GM12878 (cell line): Measurements from ENCODE around the gene TRMT10C.

ENCODE experiments used
- ATF7 ChIP-seq: fragments of 450-650 bp; IDR thresholded peaks from 2 replicates; pipeline ENCODE4 v1.6.1; 2016; ENCODE audit warnings: low read depth, mild to moderate bottlenecking
- BRCA1 ChIP-seq: IDR thresholded peaks from 2 replicates; pipeline ENCODE4 v1.6.1; 2011; ENCODE audit warnings: low read depth, low read length, improper control_type of control experiment
- CHD4 ChIP-seq: fragments of 200-600 bp; sonication (generic); IDR thresholded peaks from 2 replicates; pipeline ENCODE4 v1.6.1; 2016; ENCODE audit warnings: mild to moderate bottlenecking
- EZH2 ChIP-seq: IDR thresholded peaks from 2 replicates; pipeline ENCODE4 v1.6.1; 2012; ENCODE audit warnings: low read depth, mild to moderate bottlenecking, control low read depth, inconsistent platforms, low read length, borderline replicate concordance; ENCODE audit not compliant: control insufficient read depth
- MYB ChIP-seq: fragments of 150-350 bp; IDR thresholded peaks from 2 replicates; pipeline ENCODE4 v1.6.1; 2014; ENCODE audit warnings: mild to moderate bottlenecking, low read depth, low read length, borderline replicate concordance
- MYC ChIP-seq: IDR thresholded peaks from 2 replicates; pipeline ENCODE4 v1.6.1; 2011; ENCODE audit warnings: mild to moderate bottlenecking, low read length, moderate library complexity, inconsistent platforms; ENCODE audit not compliant: insufficient read depth, insufficient replicate concordance, insufficient read length, severe bottlenecking
- NRF1 ChIP-seq: conservative IDR thresholded peaks from 2 replicates; pipeline ENCODE4 v1.6.1; 2011; ENCODE audit warnings: mild to moderate bottlenecking, low read depth, low read length, improper control_type of control experiment
- POLR2A ChIP-seq: IDR thresholded peaks from 2 replicates; pipeline ENCODE4 v1.6.1; 2011; ENCODE audit warnings: low read depth, mild to moderate bottlenecking, low read length
- POLR2AphosphoS5 ChIP-seq: IDR thresholded peaks from 2 replicates; pipeline ENCODE4 v1.6.1; 2011; ENCODE audit warnings: mild to moderate bottlenecking, low read length, inconsistent platforms
- RCOR1 ChIP-seq: conservative IDR thresholded peaks from 2 replicates; pipeline ENCODE4 v1.6.1; 2012; ENCODE audit warnings: low read depth, low read length, improper control_type of control experiment
- ZSCAN29 ChIP-seq: fragments of 450-650 bp; IDR thresholded peaks from 2 replicates; pipeline ENCODE4 v1.6.1; 2017; ENCODE audit warnings: mild to moderate bottlenecking, moderate library complexity
- TF ChIP-seq, protein P1 (sequence below), 3 experiments: IDR thresholded peaks in 2 of 3; conservative IDR thresholded peaks in 1 of 3; 2 replicates each; pipeline ENCODE4 v1.5.1; 2011; ENCODE audit warnings: low read depth in 3 of 3, low read length in 3 of 3, mild to moderate bottlenecking in 3 of 3, control low read depth in 2 of 3, moderate library complexity in 2 of 3, inconsistent platforms in 1 of 3, mixed read lengths in 1 of 3; ENCODE audit not compliant: control insufficient read depth in 2 of 3, insufficient read depth in 1 of 3; ENCODE audit errors: extremely low read depth in 1 of 3
- TF ChIP-seq, protein P2 (sequence below): IDR thresholded peaks from 2 replicates; pipeline ENCODE4 v1.6.1; 2012; ENCODE audit warnings: low read depth, low read length, improper control_type of control experiment
- TF ChIP-seq, protein P3 (sequence below): fragments of 450-650 bp; IDR thresholded peaks from 2 replicates; pipeline ENCODE4 v1.6.1; 2018; ENCODE audit warnings: mild to moderate bottlenecking, low read depth, moderate library complexity; ENCODE audit not compliant: partially characterized antibody

DNA sequence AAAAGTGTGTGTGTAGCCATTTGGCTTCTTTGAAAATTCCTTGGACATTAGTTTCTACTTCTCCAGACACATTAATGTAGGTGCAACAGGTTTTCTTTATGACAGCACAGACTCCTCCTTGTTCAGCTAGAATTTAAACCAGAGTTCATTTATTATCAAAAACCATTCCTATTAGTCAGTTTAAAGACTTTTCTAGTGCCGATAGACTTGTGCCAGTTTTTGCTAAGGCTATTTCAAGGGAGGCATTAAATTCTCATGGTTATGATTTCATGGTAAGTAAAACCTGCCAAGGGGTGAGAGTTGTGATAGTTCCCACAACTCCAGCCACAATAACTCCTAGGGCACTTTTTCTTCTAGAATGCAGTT, 28.1 kb upstream of the TRMT10C start:
- TF ChIP-seq MYC, result no peak
- TF ChIP-seq ATF7, result no peak
- no peak for TF ChIP-seq BRCA1
- no peak for TF ChIP-seq EZH2
- TF ChIP-seq, protein P1, sequence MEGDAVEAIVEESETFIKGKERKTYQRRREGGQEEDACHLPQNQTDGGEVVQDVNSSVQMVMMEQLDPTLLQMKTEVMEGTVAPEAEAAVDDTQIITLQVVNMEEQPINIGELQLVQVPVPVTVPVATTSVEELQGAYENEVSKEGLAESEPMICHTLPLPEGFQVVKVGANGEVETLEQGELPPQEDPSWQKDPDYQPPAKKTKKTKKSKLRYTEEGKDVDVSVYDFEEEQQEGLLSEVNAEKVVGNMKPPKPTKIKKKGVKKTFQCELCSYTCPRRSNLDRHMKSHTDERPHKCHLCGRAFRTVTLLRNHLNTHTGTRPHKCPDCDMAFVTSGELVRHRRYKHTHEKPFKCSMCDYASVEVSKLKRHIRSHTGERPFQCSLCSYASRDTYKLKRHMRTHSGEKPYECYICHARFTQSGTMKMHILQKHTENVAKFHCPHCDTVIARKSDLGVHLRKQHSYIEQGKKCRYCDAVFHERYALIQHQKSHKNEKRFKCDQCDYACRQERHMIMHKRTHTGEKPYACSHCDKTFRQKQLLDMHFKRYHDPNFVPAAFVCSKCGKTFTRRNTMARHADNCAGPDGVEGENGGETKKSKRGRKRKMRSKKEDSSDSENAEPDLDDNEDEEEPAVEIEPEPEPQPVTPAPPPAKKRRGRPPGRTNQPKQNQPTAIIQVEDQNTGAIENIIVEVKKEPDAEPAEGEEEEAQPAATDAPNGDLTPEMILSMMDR (IDR thresholded peaks at IDR 0.05 in 2 of 3, conservative IDR thresholded peaks at IDR 0.05 in 1 of 3; ENCODE audit: control insufficient read depth in 2 of 3, extremely low read depth in 1 of 3, insufficient read depth in 1 of 3, low read depth in 3 of 3, low read length in 3 of 3), result no peak
- TF ChIP-seq RCOR1, result no peak
- TF ChIP-seq, protein P2, sequence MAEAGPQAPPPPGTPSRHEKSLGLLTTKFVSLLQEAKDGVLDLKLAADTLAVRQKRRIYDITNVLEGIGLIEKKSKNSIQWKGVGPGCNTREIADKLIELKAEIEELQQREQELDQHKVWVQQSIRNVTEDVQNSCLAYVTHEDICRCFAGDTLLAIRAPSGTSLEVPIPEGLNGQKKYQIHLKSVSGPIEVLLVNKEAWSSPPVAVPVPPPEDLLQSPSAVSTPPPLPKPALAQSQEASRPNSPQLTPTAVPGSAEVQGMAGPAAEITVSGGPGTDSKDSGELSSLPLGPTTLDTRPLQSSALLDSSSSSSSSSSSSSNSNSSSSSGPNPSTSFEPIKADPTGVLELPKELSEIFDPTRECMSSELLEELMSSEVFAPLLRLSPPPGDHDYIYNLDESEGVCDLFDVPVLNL, result no peak
- TF ChIP-seq, protein P3, sequence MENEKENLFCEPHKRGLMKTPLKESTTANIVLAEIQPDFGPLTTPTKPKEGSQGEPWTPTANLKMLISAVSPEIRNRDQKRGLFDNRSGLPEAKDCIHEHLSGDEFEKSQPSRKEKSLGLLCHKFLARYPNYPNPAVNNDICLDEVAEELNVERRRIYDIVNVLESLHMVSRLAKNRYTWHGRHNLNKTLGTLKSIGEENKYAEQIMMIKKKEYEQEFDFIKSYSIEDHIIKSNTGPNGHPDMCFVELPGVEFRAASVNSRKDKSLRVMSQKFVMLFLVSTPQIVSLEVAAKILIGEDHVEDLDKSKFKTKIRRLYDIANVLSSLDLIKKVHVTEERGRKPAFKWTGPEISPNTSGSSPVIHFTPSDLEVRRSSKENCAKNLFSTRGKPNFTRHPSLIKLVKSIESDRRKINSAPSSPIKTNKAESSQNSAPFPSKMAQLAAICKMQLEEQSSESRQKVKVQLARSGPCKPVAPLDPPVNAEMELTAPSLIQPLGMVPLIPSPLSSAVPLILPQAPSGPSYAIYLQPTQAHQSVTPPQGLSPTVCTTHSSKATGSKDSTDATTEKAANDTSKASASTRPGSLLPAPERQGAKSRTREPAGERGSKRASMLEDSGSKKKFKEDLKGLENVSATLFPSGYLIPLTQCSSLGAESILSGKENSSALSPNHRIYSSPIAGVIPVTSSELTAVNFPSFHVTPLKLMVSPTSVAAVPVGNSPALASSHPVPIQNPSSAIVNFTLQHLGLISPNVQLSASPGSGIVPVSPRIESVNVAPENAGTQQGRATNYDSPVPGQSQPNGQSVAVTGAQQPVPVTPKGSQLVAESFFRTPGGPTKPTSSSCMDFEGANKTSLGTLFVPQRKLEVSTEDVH, result no peak
- no peak for TF ChIP-seq ZSCAN29
- TF ChIP-seq NRF1, result no peak
- no peak for TF ChIP-seq POLR2A
- no peak for TF ChIP-seq POLR2AphosphoS5
- TF ChIP-seq MYB, result no peak
- no peak for TF ChIP-seq CHD4
